GM19351 (cell line): ENCODE measurements around the gene EXOC4.
"Not testable (repeated sequence)": the region's sequence is repeated elsewhere in the genome, so short reads cannot be mapped to it uniquely, and the experiment has no call there.

Experiments
- ATAC-seq: cut with Tn5 transposase; IDR thresholded peaks from one replicate; pipeline ENCODE4 v1.9.1; 2021; ENCODE audit warnings: mild to moderate bottlenecking, moderate library complexity; ENCODE audit not compliant: unreplicated experiment

EXOC4 gene

GRCh38 chr7:133778472-133778871, 525.6 kb downstream of the EXOC4 start:
- ATAC-seq = peak; percentile 99

- ATAC-seq = not testable (repeated sequence)
Measured at GRCh38 chr7:133779538-133779937, 526.7 kb downstream of the EXOC4 start.

- ATAC-seq = no peak
Measured at GRCh38 chr7:133780912-133781311, 528.0 kb downstream of the EXOC4 start.

- ATAC-seq = no peak
Measured at GRCh38 chr7:133781486-133782090, 528.7 kb downstream of the EXOC4 start.

- no peak for ATAC-seq
Measured at GRCh38 chr7:133782470-133782869, 529.6 kb downstream of the EXOC4 start.

- no peak for ATAC-seq
Measured at GRCh38 chr7:133783276-133783675, 530.4 kb downstream of the EXOC4 start.

GRCh38 chr7:133784486-133785001, 531.7 kb downstream of the EXOC4 start:
- no peak for ATAC-seq

- no peak for ATAC-seq
Measured at GRCh38 chr7:133786401-133786937, 533.6 kb downstream of the EXOC4 start.

- ATAC-seq = no peak
Measured at GRCh38 chr7:133789974-133790373, 537.1 kb downstream of the EXOC4 start.

- no peak for ATAC-seq
Measured at GRCh38 chr7:133790911-133791310, 538.0 kb downstream of the EXOC4 start.

GRCh38 chr7:133794479-133794878, 541.6 kb downstream of the EXOC4 start:
- ATAC-seq = no peak

GRCh38 chr7:133795068-133795665, 542.3 kb downstream of the EXOC4 start:
- no peak for ATAC-seq

GRCh38 chr7:133796782-133797745, 544.2 kb downstream of the EXOC4 start:
- no peak for ATAC-seq

GRCh38 chr7:133797818-133798520, 545.1 kb downstream of the EXOC4 start:
- ATAC-seq = no peak

- no peak for ATAC-seq
Measured at GRCh38 chr7:133801341-133801740, 548.5 kb downstream of the EXOC4 start.

- peak; percentile 68 for ATAC-seq
Measured at GRCh38 chr7:133804127-133804526, 551.2 kb downstream of the EXOC4 start.

GRCh38 chr7:133805426-133805825, 552.5 kb downstream of the EXOC4 start:
- ATAC-seq = no peak

- ATAC-seq = no peak
Measured at GRCh38 chr7:133807624-133808492, 555.0 kb downstream of the EXOC4 start.

GRCh38 chr7:133808493-133808866, 555.6 kb downstream of the EXOC4 start:
- ATAC-seq = no peak

GRCh38 chr7:133812877-133813276, 560.0 kb downstream of the EXOC4 start:
- ATAC-seq = no peak
